ENCODE measurements around the gene TBC1D22A. TPM values are rescaled to one million over a fixed set of nuclear protein-coding genes. Genes with fewer than 3 reads are reported as not detected.

The TBC1D22A gene
- total RNA-seq, 1 experiment from 2014 or later = 32.6 TPM

DNA sequence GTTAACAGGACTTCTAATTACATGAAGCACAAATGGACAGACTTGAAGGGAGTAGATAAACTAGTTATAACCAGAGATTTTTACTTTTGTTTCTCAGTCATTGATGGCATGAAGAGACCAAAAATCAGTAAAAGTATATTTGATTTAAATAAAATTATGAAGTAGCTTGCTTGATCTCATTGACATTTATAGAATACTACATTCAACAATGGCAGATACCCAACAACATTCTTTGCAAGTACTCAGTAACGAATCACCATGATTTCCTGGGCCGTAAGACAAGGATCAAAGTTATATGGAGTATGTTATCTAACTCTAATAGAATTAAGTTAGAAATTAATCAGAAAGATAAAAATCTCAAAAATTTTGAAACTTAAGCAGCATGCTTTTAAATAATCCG lies 317.6 kb downstream of the TBC1D22A start:
- DNase-seq = no peak
- Mint-ChIP-seq H3K9me3 (ENCODE audit: unreplicated experiment) (peaks cover 44% of the 10 kb centered on the region), H3K4me1 (ENCODE audit: low read depth, unreplicated experiment) (no peaks in the 10 kb centered on the region), H3K27ac (ENCODE audit: unreplicated experiment) (no peak overlapping the region), H3K27me3 (ENCODE audit: insufficient read depth, unreplicated experiment) (no peaks in the 10 kb centered on the region), H3K4me3 (ENCODE audit: unreplicated experiment) (no peak overlapping the region), H3K36me3 (ENCODE audit: insufficient read depth, unreplicated experiment) (peaks cover 13% of the 10 kb centered on the region)
- Histone ChIP-seq H3K27me3 (replicated peaks; ENCODE audit: control insufficient read depth, insufficient read depth, low read length) (no peaks in the 10 kb centered on the region), H3K4me3 (ENCODE audit: low read depth, low read length) (no peak overlapping the region), H3K4me1 (no peaks in the 10 kb centered on the region), H3K36me3 (ENCODE audit: control insufficient read depth, insufficient read depth, low read length) (no peaks in the 10 kb centered on the region), H3K9me3 (peaks cover 8% of the 10 kb centered on the region)
- BruUV-seq (replicated peaks) = no TSS peak
- intact Hi-C loops (cut with micrococcal nuclease; ENCODE audit: unreplicated experiment) = no loop called here
- ChIA-PET CTCF (no interaction called here), POLR2A (no interaction called here)
- TF ChIP-seq, protein P1, sequence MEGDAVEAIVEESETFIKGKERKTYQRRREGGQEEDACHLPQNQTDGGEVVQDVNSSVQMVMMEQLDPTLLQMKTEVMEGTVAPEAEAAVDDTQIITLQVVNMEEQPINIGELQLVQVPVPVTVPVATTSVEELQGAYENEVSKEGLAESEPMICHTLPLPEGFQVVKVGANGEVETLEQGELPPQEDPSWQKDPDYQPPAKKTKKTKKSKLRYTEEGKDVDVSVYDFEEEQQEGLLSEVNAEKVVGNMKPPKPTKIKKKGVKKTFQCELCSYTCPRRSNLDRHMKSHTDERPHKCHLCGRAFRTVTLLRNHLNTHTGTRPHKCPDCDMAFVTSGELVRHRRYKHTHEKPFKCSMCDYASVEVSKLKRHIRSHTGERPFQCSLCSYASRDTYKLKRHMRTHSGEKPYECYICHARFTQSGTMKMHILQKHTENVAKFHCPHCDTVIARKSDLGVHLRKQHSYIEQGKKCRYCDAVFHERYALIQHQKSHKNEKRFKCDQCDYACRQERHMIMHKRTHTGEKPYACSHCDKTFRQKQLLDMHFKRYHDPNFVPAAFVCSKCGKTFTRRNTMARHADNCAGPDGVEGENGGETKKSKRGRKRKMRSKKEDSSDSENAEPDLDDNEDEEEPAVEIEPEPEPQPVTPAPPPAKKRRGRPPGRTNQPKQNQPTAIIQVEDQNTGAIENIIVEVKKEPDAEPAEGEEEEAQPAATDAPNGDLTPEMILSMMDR (IDR thresholded peaks at IDR 0.05; ENCODE audit: insufficient read depth in 1 of 2, low read depth in 1 of 2, low read length in 1 of 2, severe bottlenecking in 1 of 2, unreplicated experiment in 1 of 2) = no peak

DNA sequence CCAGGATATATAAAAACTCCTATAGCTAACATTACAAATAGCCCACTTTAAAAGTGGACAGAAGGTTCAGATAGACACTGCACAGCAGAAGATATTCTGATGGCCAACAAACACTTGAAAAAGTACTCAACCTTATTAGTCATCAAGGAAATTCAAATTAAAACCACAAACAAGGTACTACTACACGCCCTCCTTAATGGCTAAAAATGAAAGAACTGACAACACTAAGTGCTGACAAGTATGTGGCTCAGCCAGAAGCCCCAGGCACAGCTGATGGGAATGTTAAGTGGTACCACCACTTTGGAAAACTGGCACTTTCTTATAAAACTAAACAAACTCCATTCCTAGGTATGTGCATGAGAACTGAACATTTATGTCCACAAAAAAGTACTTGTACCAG lies 320.1 kb downstream of the TBC1D22A start:
- H3K27ac Mint-ChIP-seq (ENCODE audit: unreplicated experiment) = no peak overlapping the region
- H3K4me1 Mint-ChIP-seq (ENCODE audit: low read depth, unreplicated experiment) = no peaks in the 10 kb centered on the region
- Histone ChIP-seq H3K27me3 (replicated peaks; ENCODE audit: control insufficient read depth, insufficient read depth, low read length) (no peaks in the 10 kb centered on the region), H3K4me3 (ENCODE audit: low read depth, low read length) (no peak overlapping the region), H3K9me3 (no peaks in the 10 kb centered on the region; the same call in 1 of the 2 replicates), H3K36me3 (ENCODE audit: control insufficient read depth, insufficient read depth, low read length) (no peaks in the 10 kb centered on the region), H3K4me1 (no peaks in the 10 kb centered on the region)
- H3K4me3 Mint-ChIP-seq (ENCODE audit: unreplicated experiment) = no peak overlapping the region
- TF ChIP-seq, protein P1 (IDR thresholded peaks at IDR 0.05; ENCODE audit: insufficient read depth in 1 of 2, low read depth in 1 of 2, low read length in 1 of 2, severe bottlenecking in 1 of 2, unreplicated experiment in 1 of 2) = no peak
- CTCF ChIA-PET = no interaction called here
- H3K27me3 Mint-ChIP-seq (ENCODE audit: insufficient read depth, unreplicated experiment) = no peaks in the 10 kb centered on the region
- POLR2A ChIA-PET = no interaction called here
- H3K9me3 Mint-ChIP-seq (ENCODE audit: unreplicated experiment) = peaks cover 24% of the 10 kb centered on the region
- BruUV-seq (replicated peaks) = no TSS peak
- DNase-seq = no peak
- intact Hi-C loops (cut with micrococcal nuclease; ENCODE audit: unreplicated experiment) = no loop called here
- H3K36me3 Mint-ChIP-seq (ENCODE audit: insufficient read depth, unreplicated experiment) = peaks cover 9% of the 10 kb centered on the region

DNA sequence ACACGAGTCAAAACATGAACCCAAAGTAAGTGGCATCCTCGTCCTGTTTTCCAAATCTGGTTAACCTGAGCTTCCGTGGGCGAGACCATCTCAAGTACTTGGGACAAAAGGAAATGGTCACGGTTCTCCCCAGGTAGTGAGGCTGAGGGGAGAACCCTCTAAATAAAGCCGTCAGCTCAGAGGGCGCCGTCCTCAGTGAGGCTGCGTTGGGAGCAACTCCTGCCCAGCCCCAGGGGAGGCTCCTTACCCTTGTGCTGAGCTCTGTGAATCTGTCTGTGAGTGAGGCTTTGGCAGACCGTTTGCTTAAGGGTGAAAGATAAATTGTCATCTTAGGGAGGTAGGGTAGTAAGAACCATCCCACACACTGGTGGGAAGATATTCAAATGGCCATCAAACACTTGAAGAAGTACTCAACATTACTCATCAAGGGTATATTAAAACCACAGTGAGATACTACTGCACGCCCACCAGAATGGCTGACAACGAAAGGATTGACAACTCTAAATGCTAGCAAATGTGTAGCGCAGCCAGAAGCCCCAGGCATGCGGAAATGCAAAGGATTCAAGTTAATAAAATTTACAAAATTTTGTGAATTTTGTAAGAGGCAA lies 321.0 kb downstream of the TBC1D22A start:
- H3K9me3 ChIP-seq = no peaks in the 10 kb centered on the region; the same call in 1 of the 2 replicates
- H3K27me3 ChIP-seq (replicated peaks; ENCODE audit: control insufficient read depth, insufficient read depth, low read length) = no peaks in the 10 kb centered on the region
- Mint-ChIP-seq H3K36me3 (ENCODE audit: insufficient read depth, unreplicated experiment) (peaks cover 5% of the 10 kb centered on the region), H3K27me3 (ENCODE audit: insufficient read depth, unreplicated experiment) (no peaks in the 10 kb centered on the region), H3K4me3 (ENCODE audit: unreplicated experiment) (no peak overlapping the region), H3K27ac (ENCODE audit: unreplicated experiment) (no peak overlapping the region), H3K4me1 (ENCODE audit: low read depth, unreplicated experiment) (peaks cover under 1% of the 10 kb centered on the region), H3K9me3 (ENCODE audit: unreplicated experiment) (peaks cover 14% of the 10 kb centered on the region)
- BruUV-seq (replicated peaks) = no TSS peak
- H3K4me1 ChIP-seq = no peaks in the 10 kb centered on the region
- no peak for DNase-seq
- H3K4me3 ChIP-seq (ENCODE audit: low read depth, low read length) = no peak overlapping the region
- H3K36me3 ChIP-seq (ENCODE audit: control insufficient read depth, insufficient read depth, low read length) = no peaks in the 10 kb centered on the region
- TF ChIP-seq, protein P1 (IDR thresholded peaks at IDR 0.05; ENCODE audit: insufficient read depth in 1 of 2, low read depth in 1 of 2, low read length in 1 of 2, severe bottlenecking in 1 of 2, unreplicated experiment in 1 of 2) = no peak
- CTCF ChIA-PET = no interaction called here
- POLR2A ChIA-PET = no interaction called here
- intact Hi-C loops (cut with micrococcal nuclease; ENCODE audit: unreplicated experiment) = no loop called here
